ENCODE data around the gene DNAJC3.
A peak's percentile ranks its signal among the peaks of the same experiment; 100 is the strongest.

DNA sequence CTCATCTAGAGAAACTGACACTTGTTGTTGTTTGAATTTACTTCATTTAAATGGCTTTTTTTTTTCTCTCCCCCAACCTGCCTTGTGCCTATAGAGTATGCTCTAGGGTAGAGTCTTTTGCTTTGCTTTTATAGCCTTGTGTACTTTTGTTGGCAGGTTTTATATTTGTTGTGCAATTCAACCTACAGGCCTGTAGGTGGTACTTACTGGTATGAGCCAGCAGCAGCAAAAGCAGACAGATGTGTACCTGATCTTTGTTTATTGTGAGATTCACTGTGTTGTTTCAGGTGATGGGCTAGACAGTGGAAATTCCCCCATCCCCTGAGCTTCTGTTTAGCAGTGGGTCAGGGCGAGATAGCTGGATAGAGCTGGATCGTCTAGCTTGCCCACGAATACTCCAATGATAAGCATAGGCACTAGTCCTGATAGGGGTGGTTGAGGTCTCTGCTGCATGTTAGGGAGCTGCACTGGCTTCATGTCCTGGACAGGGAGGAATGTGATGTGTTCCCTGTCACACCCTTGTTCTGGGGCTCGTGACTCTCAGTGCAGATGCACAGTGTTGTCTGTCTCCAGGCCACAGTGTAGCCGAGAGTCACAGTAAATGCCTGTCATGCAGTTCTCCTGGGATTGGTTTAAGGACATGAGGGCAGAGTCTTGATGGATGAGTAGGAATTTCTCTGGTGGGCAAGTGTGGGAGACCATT is 21.3 kb downstream of the DNAJC3 start:
- TF ChIP-seq, protein P1, sequence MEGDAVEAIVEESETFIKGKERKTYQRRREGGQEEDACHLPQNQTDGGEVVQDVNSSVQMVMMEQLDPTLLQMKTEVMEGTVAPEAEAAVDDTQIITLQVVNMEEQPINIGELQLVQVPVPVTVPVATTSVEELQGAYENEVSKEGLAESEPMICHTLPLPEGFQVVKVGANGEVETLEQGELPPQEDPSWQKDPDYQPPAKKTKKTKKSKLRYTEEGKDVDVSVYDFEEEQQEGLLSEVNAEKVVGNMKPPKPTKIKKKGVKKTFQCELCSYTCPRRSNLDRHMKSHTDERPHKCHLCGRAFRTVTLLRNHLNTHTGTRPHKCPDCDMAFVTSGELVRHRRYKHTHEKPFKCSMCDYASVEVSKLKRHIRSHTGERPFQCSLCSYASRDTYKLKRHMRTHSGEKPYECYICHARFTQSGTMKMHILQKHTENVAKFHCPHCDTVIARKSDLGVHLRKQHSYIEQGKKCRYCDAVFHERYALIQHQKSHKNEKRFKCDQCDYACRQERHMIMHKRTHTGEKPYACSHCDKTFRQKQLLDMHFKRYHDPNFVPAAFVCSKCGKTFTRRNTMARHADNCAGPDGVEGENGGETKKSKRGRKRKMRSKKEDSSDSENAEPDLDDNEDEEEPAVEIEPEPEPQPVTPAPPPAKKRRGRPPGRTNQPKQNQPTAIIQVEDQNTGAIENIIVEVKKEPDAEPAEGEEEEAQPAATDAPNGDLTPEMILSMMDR (conservative IDR thresholded peaks at IDR 0.05; ENCODE audit: low read length), result peak; percentile 45
- TF ChIP-seq EZH2phosphoT487 (IDR thresholded peaks at IDR 0.05; ENCODE audit: borderline replicate concordance), result no peak
